IMR-90 (cell line): Measurements from ENCODE around the gene KCNJ10. TPM values are rescaled to one million over a fixed set of nuclear protein-coding genes. Genes with fewer than 3 reads are reported as not detected.

ENCODE experiments used
- ATAC-seq: fragments of 200-7000 bp; cut with Tn5 transposase; 2 replicates; pipeline ENCODE4 v1.9.1; 2020; ENCODE audit warnings: low read depth, mild to moderate bottlenecking, moderate library complexity
- BruUV-seq: library from RNA; stranded (reverse); fragments of 400-500 nt; replicated peaks from 2 replicates; lab custom pipeline; 2021; lab: Mats Ljungman, UMichigan
- CTCF ChIA-PET: fragments of 300-600 bp; formaldehyde crosslinking; extraction: SDS; loops from one replicate; lab custom pipeline; 2021; ENCODE audit warnings: antibody characterized with exemption; lab: Yijun Ruan, JAX
- POLR2A ChIA-PET: fragments of 300-600 bp; sonication (Branson Sonifier 250); formaldehyde crosslinking; loops from one replicate; lab custom pipeline; 2022; ENCODE audit warnings: antibody characterized with exemption; ENCODE audit not compliant: unreplicated experiment; lab: Charles Lee
- DNase-seq: peaks from one replicate; pipeline ENCODE4 v3.0.0; 2013
- H2AFZ ChIP-seq: replicated peaks from 2 replicates; pipeline ENCODE3; 2013; ENCODE audit warnings: low read length, mild to moderate bottlenecking; ENCODE audit not compliant: poor library complexity
- H2AK5ac ChIP-seq: 2 replicates; pipeline ENCODE4 v1.6.1; 2013; ENCODE audit warnings: low read depth, low read length, inconsistent platforms
- H2AK9ac ChIP-seq: replicated peaks from 2 replicates; pipeline ENCODE3; 2013; ENCODE audit warnings: mild to moderate bottlenecking, low read depth, low read length, moderate library complexity; ENCODE audit not compliant: poor library complexity
- H2BK120ac ChIP-seq: 2 replicates; pipeline ENCODE4 v1.6.1; 2013; ENCODE audit warnings: low read depth, low read length, inconsistent platforms
- H2BK15ac ChIP-seq: 3 replicates; pipeline ENCODE4 v1.6.1; 2013; ENCODE audit warnings: low read depth, low read length, inconsistent platforms
- H2BK20ac ChIP-seq: 2 replicates; pipeline ENCODE4 v1.6.1; 2013; ENCODE audit warnings: low read depth, mild to moderate bottlenecking, inconsistent platforms, low read length, moderate library complexity
- H2BK5ac ChIP-seq: 2 replicates; pipeline ENCODE4 v1.6.1; 2013; ENCODE audit warnings: mild to moderate bottlenecking, low read depth, low read length, inconsistent platforms; ENCODE audit not compliant: poor library complexity, severe bottlenecking
- H3K14ac ChIP-seq: replicated peaks from 2 replicates; pipeline ENCODE4 v1.6.1; 2013; ENCODE audit warnings: low read depth, low read length, inconsistent platforms
- H3K18ac ChIP-seq: 2 replicates; pipeline ENCODE4 v1.6.1; 2013; ENCODE audit warnings: low read depth, low read length, control low read depth
- H3K23ac ChIP-seq: 2 replicates; pipeline ENCODE4 v1.6.1; 2013; ENCODE audit warnings: low read depth, low read length, inconsistent platforms
- H3K27ac ChIP-seq: 2 replicates; pipeline ENCODE4 v1.5.1; 2013; ENCODE audit warnings: mild to moderate bottlenecking, control low read depth, low read length; ENCODE audit not compliant: insufficient read depth
- H3K27me3 ChIP-seq: 2 replicates; pipeline ENCODE4 v1.6.1; 2013; ENCODE audit warnings: low read length; ENCODE audit not compliant: control insufficient read depth, insufficient read depth
- H3K36me3 ChIP-seq: 2 replicates; pipeline ENCODE4 v1.6.1; 2013; ENCODE audit warnings: low read length, mixed read lengths; ENCODE audit not compliant: control insufficient read depth, insufficient read depth
- H3K4ac ChIP-seq: 2 replicates; pipeline ENCODE4 v1.6.1; 2013; ENCODE audit warnings: low read depth, low read length, inconsistent platforms
- H3K4me1 ChIP-seq: 2 replicates; pipeline ENCODE4 v1.6.1; 2013; ENCODE audit warnings: low read length, mixed read lengths; ENCODE audit not compliant: control insufficient read depth, insufficient read depth
- H3K4me2 ChIP-seq: 2 replicates; pipeline ENCODE4 v1.6.1; 2013; ENCODE audit warnings: low read depth, mild to moderate bottlenecking, control low read depth, low read length, moderate library complexity
- H3K4me3 ChIP-seq: 2 replicates; pipeline ENCODE4 v1.5.1; 2013; ENCODE audit warnings: low read depth, mild to moderate bottlenecking, control low read depth, low read length, moderate library complexity; ENCODE audit not compliant: insufficient read depth
- H3K56ac ChIP-seq: 2 replicates; pipeline ENCODE4 v1.6.1; 2013; ENCODE audit warnings: low read length, inconsistent platforms; ENCODE audit not compliant: insufficient read depth; ENCODE audit errors: extremely low read depth
- H3K79me1 ChIP-seq, 2 experiments: 2 replicates each; pipeline ENCODE4 v1.6.1; 2013; ENCODE audit warnings: low read length in 2 of 2, inconsistent platforms in 1 of 2, low read depth in 1 of 2
- H3K9ac ChIP-seq: 2 replicates; pipeline ENCODE4 v1.6.1; 2013; ENCODE audit warnings: low read depth, low read length, control low read depth
- H3K9me1 ChIP-seq: 2 replicates; pipeline ENCODE4 v1.6.1; 2013; ENCODE audit warnings: low read length, inconsistent platforms; ENCODE audit not compliant: insufficient read depth
- H3K9me3 ChIP-seq: 2 replicates; pipeline ENCODE4 v1.6.1; 2013; ENCODE audit warnings: low read length; ENCODE audit not compliant: control insufficient read depth, insufficient read depth
- H4K20me1 ChIP-seq: 2 replicates; pipeline ENCODE4 v1.6.1; 2013; ENCODE audit warnings: low read length, inconsistent platforms; ENCODE audit not compliant: insufficient read depth
- H4K5ac ChIP-seq: 2 replicates; pipeline ENCODE4 v1.6.1; 2013; ENCODE audit warnings: mild to moderate bottlenecking, low read depth, low read length, control low read depth
- H4K8ac ChIP-seq, 2 experiments: 2 replicates each; pipeline ENCODE4 v1.6.1; 2013; ENCODE audit warnings: low read depth in 2 of 2, low read length in 2 of 2, control low read depth in 1 of 2, inconsistent platforms in 1 of 2
- H4K91ac ChIP-seq: 2 replicates; pipeline ENCODE4 v1.6.1; 2013; ENCODE audit warnings: low read depth, low read length, inconsistent platforms; ENCODE audit not compliant: insufficient read depth
- CEBPB ChIP-seq: IDR thresholded peaks from 2 replicates; pipeline ENCODE4 v1.6.1; 2012; ENCODE audit warnings: low read depth, low read length, improper control_type of control experiment
- FOS ChIP-seq: fragments of 150-350 bp; IDR thresholded peaks from 2 replicates; pipeline ENCODE4 v1.6.1; 2016; ENCODE audit warnings: low read depth, low read length
- MAFK ChIP-seq: IDR thresholded peaks from 2 replicates; pipeline ENCODE4 v1.6.1; 2012; ENCODE audit warnings: low read depth, low read length, improper control_type of control experiment
- MAZ ChIP-seq: IDR thresholded peaks from 2 replicates; pipeline ENCODE4 v1.6.1; 2012; ENCODE audit warnings: low read depth, mild to moderate bottlenecking, low read length, improper control_type of control experiment, moderate library complexity, borderline replicate concordance
- RCOR1 ChIP-seq: IDR thresholded peaks from 2 replicates; pipeline ENCODE4 v1.6.1; 2012; ENCODE audit warnings: mild to moderate bottlenecking, low read length, improper control_type of control experiment; ENCODE audit not compliant: insufficient replicate concordance
- RFX5 ChIP-seq: IDR thresholded peaks from 2 replicates; pipeline ENCODE4 v1.8.0; 2012; ENCODE audit warnings: low read depth, mild to moderate bottlenecking, low read length, moderate library complexity
- SMC3 ChIP-seq: fragments of 150-350 bp; IDR thresholded peaks from 2 replicates; pipeline ENCODE4 v1.6.1; 2016; ENCODE audit warnings: low read depth, mild to moderate bottlenecking, antibody characterized with exemption, low read length, moderate library complexity
- WGBS, 2 experiments: methylation state at CpG; one replicate each; pipeline versions ENCODE4 v1.1.5 to v1.1.7; 2013; ENCODE audit warnings: missing lambda C conversion rate in 2 of 2; ENCODE audit not compliant: insufficient read length in 1 of 2; ENCODE audit errors: extremely low coverage in 2 of 2; 5-methylcytosine and 5-hydroxymethylcytosine counted together
- dilution Hi-C: fragments of 300-500 bp; cut with HindIII; formaldehyde crosslinking; loops from one replicate; pipeline ENCODE4 v1.14.3; 2018; ENCODE audit warnings: low sequenced_read_pairs; ENCODE audit not compliant: unreplicated experiment
- in situ Hi-C: fragments of 300-500 bp; cut with MboI; formaldehyde crosslinking; loops from 3 replicates; pipeline ENCODE4 v1.14.3; 2019; ENCODE audit warnings: low sequenced_read_pairs, inconsistent platforms, mixed read lengths
- intact Hi-C: fragments of 100-400 bp; cut with micrococcal nuclease; formaldehyde crosslinking; loops from 2 replicates; pipeline ENCODE4 v1.10.0; 2022
- polyA plus RNA-seq, 3 experiments: library from polyadenylated mRNA; depleted of rRNA; stranded (reverse); fragments of >200 nt; gene quantifications; 2 replicates each; pipeline ENCODE4 v1.2.3, GENCODE V29; 2012; ENCODE audit warnings: low replicate concordance in 1 of 3
- total RNA-seq: library from RNA; depleted of rRNA; stranded (reverse); fragments of >200 nt; gene quantifications from 2 replicates; pipeline ENCODE4 v1.2.3, GENCODE V29; 2012

KCNJ10 gene
- total and polyA plus RNA-seq, 2 of the 4 experiments (the other 2 are of a cell fraction) = not detected

GRCh38 chr1:160080381-160081100 is 10.6 kb upstream of the KCNJ10 start (continued):
- TF ChIP-seq MAFK = no peak

GRCh38 chr1:160079448-160079847 is 9.5 kb upstream of the KCNJ10 start:
- no peak overlapping the region for H4K91ac ChIP-seq
- H2BK15ac ChIP-seq = no peak overlapping the region
- no peak overlapping the region for H2AK9ac ChIP-seq
- peaks cover 73% of the 10 kb centered on the region for H3K27me3 ChIP-seq
- no TSS peak for BruUV-seq
- TF ChIP-seq MAZ = no peak
- TF ChIP-seq CEBPB = no peak
- TF ChIP-seq RFX5 = no peak
- TF ChIP-seq SMC3 = no peak
- TF ChIP-seq RCOR1 = no peak
- TF ChIP-seq FOS = no peak
- no peak for TF ChIP-seq MAFK
- no peak overlapping the region for H2BK20ac ChIP-seq
- no peak overlapping the region for H2AFZ ChIP-seq
- no peak overlapping the region for H3K56ac ChIP-seq
- H4K20me1 ChIP-seq = no peaks in the 10 kb centered on the region
- no CpG with 5 or more reads among the region's 4 CpGs for WGBS, 2 experiments
- H3K14ac ChIP-seq = no peak overlapping the region
- no peak overlapping the region for H2BK120ac ChIP-seq
- CTCF ChIA-PET = interaction anchor here (1.1 to 2.6 kb wide), 2 partner anchors 33 to 45 kb away, joined by 3 to 16 read pairs; no protein-coding TSS in a partner anchor
- H3K27ac ChIP-seq = no peak overlapping the region
- H3K9ac ChIP-seq = no peak overlapping the region
- no peak for DNase-seq
- H3K4me3 ChIP-seq = no peak overlapping the region
- H3K9me1 ChIP-seq = no peaks in the 10 kb centered on the region
- no peaks in the 10 kb centered on the region for H3K79me1 ChIP-seq
- no peak overlapping the region for H3K18ac ChIP-seq
- dilution Hi-C loops = no loop called here
- peaks cover 3% of the 10 kb centered on the region; the same call in 1 of the 2 replicates for H3K4me1 ChIP-seq
- H3K9me3 ChIP-seq = no peaks in the 10 kb centered on the region; the same call in none of the 2 replicates
- no peak overlapping the region for H3K4ac ChIP-seq
- no peak overlapping the region for H2AK5ac ChIP-seq
- POLR2A ChIA-PET = no interaction called here
- H3K36me3 ChIP-seq = no peaks in the 10 kb centered on the region
- H2BK5ac ChIP-seq = no peak overlapping the region
- intact Hi-C loops = loop anchor here (2.0 kb wide), 1 partner anchor 33 kb away; no protein-coding TSS in a partner anchor
- no peak overlapping the region for H4K5ac ChIP-seq
- in situ Hi-C loops = no loop called here
- no peak overlapping the region for H3K23ac ChIP-seq
- ATAC-seq = no peak
- no peak overlapping the region for H3K4me2 ChIP-seq
- H4K8ac ChIP-seq = no peak overlapping the region
